Stimulated activated naive CD8-positive, alpha-beta T cell treated with anti-CD3 and anti-CD28 coated beads, Interleukin-15, Interleukin-2, amounts not matched to agents 100 U/mL and 50 U/mL, for 24 hours (primary cell): Measurements from ENCODE around the gene PRKG1.

Experiments used
- ATAC-seq: fragments of 150-1000 bp; cut with Tn5 transposase; one replicate; pipeline ENCODE4 v1.10.0; 2021
- DNase-seq: peaks from one replicate; pipeline ENCODE4 v3.0.0; 2021

Gene PRKG1

GRCh38 chr10:51892965-51893658, 818.8 kb downstream of the PRKG1 start:
- ATAC-seq (no peak), DNase-seq (no peak)

- DNase-seq (no peak), ATAC-seq (no peak)
These were observed 820.7 kb downstream of the PRKG1 start for GRCh38 chr10:51894771-51895578.

GRCh38 chr10:51896849-51897248, 822.6 kb downstream of the PRKG1 start:
- no peak for DNase-seq
- ATAC-seq, result no peak

GRCh38 chr10:51897560-51897959, 823.3 kb downstream of the PRKG1 start:
- no peak for ATAC-seq
- no peak for DNase-seq

- no peak for DNase-seq
- ATAC-seq, result no peak
These were observed 825.9 kb downstream of the PRKG1 start for GRCh38 chr10:51900180-51900579.

- no peak for DNase-seq
- ATAC-seq, result no peak
These were observed 829.4 kb downstream of the PRKG1 start for GRCh38 chr10:51903675-51904074.

GRCh38 chr10:51905032-51905431, 830.7 kb downstream of the PRKG1 start:
- no peak for ATAC-seq

GRCh38 chr10:51907361-51907760, 833.1 kb downstream of the PRKG1 start:
- ATAC-seq (no peak), DNase-seq (no peak)

More at GRCh38 chr10:51905032-51905431, 830.7 kb downstream of the PRKG1 start:
- no peak for DNase-seq

- DNase-seq (no peak), ATAC-seq (no peak)
These were observed 835.9 kb downstream of the PRKG1 start for GRCh38 chr10:51910189-51910588.

GRCh38 chr10:51910596-51910995, 836.3 kb downstream of the PRKG1 start:
- no peak for DNase-seq
- no peak for ATAC-seq

- ATAC-seq (no peak), DNase-seq (no peak)
These were observed 837.4 kb downstream of the PRKG1 start for GRCh38 chr10:51911723-51912122.

- DNase-seq, result no peak
- no peak for ATAC-seq
These were observed 840.8 kb downstream of the PRKG1 start for GRCh38 chr10:51915031-51915542.

- ATAC-seq (no peak), DNase-seq (no peak)
These were observed 844.2 kb downstream of the PRKG1 start for GRCh38 chr10:51918440-51918839.

GRCh38 chr10:51918884-51919325, 844.6 kb downstream of the PRKG1 start:
- no peak for ATAC-seq
- no peak for DNase-seq

GRCh38 chr10:51920672-51921071, 846.4 kb downstream of the PRKG1 start:
- DNase-seq (no peak), ATAC-seq (no peak)

- no peak for DNase-seq
- no peak for ATAC-seq
These were observed 850.1 kb downstream of the PRKG1 start for GRCh38 chr10:51924359-51924758.

GRCh38 chr10:51926337-51926736, 852.0 kb downstream of the PRKG1 start:
- ATAC-seq (no peak), DNase-seq (no peak)

GRCh38 chr10:51928162-51928561, 853.9 kb downstream of the PRKG1 start:
- ATAC-seq (no peak), DNase-seq (no peak)

- DNase-seq (no peak), ATAC-seq (no peak)
These were observed 858.2 kb downstream of the PRKG1 start for GRCh38 chr10:51932530-51932929.

GRCh38 chr10:51934373-51934772, 860.1 kb downstream of the PRKG1 start:
- no peak for DNase-seq

GRCh38 chr10:51935341-51935740, 861.1 kb downstream of the PRKG1 start:
- no peak for DNase-seq
- ATAC-seq, result no peak

More at GRCh38 chr10:51934373-51934772, 860.1 kb downstream of the PRKG1 start:
- no peak for ATAC-seq

GRCh38 chr10:51937308-51938140, 863.2 kb downstream of the PRKG1 start:
- no peak for DNase-seq
- ATAC-seq, result no peak
